WTC11 (cell line): ENCODE data around the gene FLT3. TPM values are rescaled to one million over a fixed set of nuclear protein-coding genes. Genes with fewer than 3 reads are reported as not detected.
"Not testable (repeated sequence)": the region's sequence is repeated elsewhere in the genome, so short reads cannot be mapped to it uniquely, and the experiment has no call there.

Experiments
- ATAC-seq: fragments of 200-7000 bp; cut with Tn5 transposase; 2 replicates; pipeline ENCODE4 v1.10.0; 2021; ENCODE audit warnings: mild to moderate bottlenecking, moderate library complexity
- CTCF ChIA-PET: fragments of 300-600 bp; sonication (Branson Sonifier 250); formaldehyde crosslinking; loops from one replicate; lab custom pipeline; 2021; ENCODE audit warnings: antibody characterized with exemption; lab: Charles Lee
- POLR2A ChIA-PET: fragments of 350-600 bp; sonication (Branson Sonifier 250); formaldehyde crosslinking; loops from one replicate; lab custom pipeline; 2021; ENCODE audit warnings: antibody characterized with exemption; lab: Charles Lee
- DNase-seq: peaks from one replicate; pipeline ENCODE4 v3.0.0; 2021; ENCODE audit warnings: low spot score
- H3K27ac Mint-ChIP-seq: 2 replicates; pipeline ENCODE4 v1.8.0; 2021; ENCODE audit warnings: mixed read lengths
- H3K27me3 Mint-ChIP-seq: 2 replicates; pipeline ENCODE4 v1.8.0; 2021; ENCODE audit warnings: low read depth, mild to moderate bottlenecking, moderate library complexity, mixed read lengths
- H3K36me3 Mint-ChIP-seq: 2 replicates; pipeline ENCODE4 v1.8.0; 2021; ENCODE audit warnings: mixed read lengths
- H3K4me1 Mint-ChIP-seq: 2 replicates; pipeline ENCODE4 v1.8.0; 2022; ENCODE audit warnings: mixed read lengths
- H3K4me3 Mint-ChIP-seq: 2 replicates; pipeline ENCODE4 v1.8.0; 2021; ENCODE audit warnings: mild to moderate bottlenecking, moderate library complexity, mixed read lengths
- H3K9me3 Mint-ChIP-seq: 2 replicates; pipeline ENCODE4 v1.8.0; 2021; ENCODE audit warnings: mixed read lengths
- CREM ChIP-seq: sonication (generic); formaldehyde crosslinking; IDR thresholded peaks from 2 replicates; pipeline ENCODE4 v1.8.1; 2022; ENCODE audit warnings: mild to moderate bottlenecking, missing genetic modification reagents, moderate library complexity
- ESRRA ChIP-seq: sonication (generic); formaldehyde crosslinking; IDR thresholded peaks from 2 replicates; pipeline ENCODE4 v1.8.1; 2022; ENCODE audit warnings: mild to moderate bottlenecking, missing genetic modification reagents, borderline replicate concordance
- FOXJ3 ChIP-seq: sonication (generic); formaldehyde crosslinking; IDR thresholded peaks from 2 replicates; pipeline ENCODE4 v1.9.0; 2021; ENCODE audit warnings: missing genetic modification reagents, mild to moderate bottlenecking, borderline replicate concordance
- GRHL2 ChIP-seq: fragments of 250-450 bp; sonication (Bioruptor Pico); IDR thresholded peaks from 2 replicates; pipeline ENCODE4 v1.8.0; 2022; ENCODE audit warnings: mild to moderate bottlenecking, moderate library complexity; ENCODE audit not compliant: insufficient replicate concordance, severe bottlenecking
- IRF2 ChIP-seq: sonication (generic); formaldehyde crosslinking; IDR thresholded peaks from 2 replicates; pipeline ENCODE4 v1.8.0; 2022; ENCODE audit warnings: low read depth, missing genetic modification reagents, borderline replicate concordance
- ZBTB21 ChIP-seq: sonication (generic); formaldehyde crosslinking; IDR thresholded peaks from 2 replicates; pipeline ENCODE4 v1.8.1; 2023; ENCODE audit warnings: mild to moderate bottlenecking, missing genetic modification reagents, borderline replicate concordance
- ZNF416 ChIP-seq: fragments of 250-450 bp; sonication (Bioruptor Pico); IDR thresholded peaks from 2 replicates; pipeline ENCODE4 v1.9.0; 2021; ENCODE audit warnings: mild to moderate bottlenecking, inconsistent platforms
- ZSCAN18 ChIP-seq: fragments of 250-450 bp; sonication (Bioruptor Pico); IDR thresholded peaks from 2 replicates; pipeline ENCODE4 v2.1.2; 2022; ENCODE audit warnings: mild to moderate bottlenecking, moderate library complexity
- total RNA-seq: library from RNA; stranded (reverse); gene quantifications from 3 replicates; pipeline ENCODE4 v1.2.3, GENCODE V29; 2021
- TF ChIP-seq, protein P1 (sequence below): sonication (generic); formaldehyde crosslinking; IDR thresholded peaks from 2 replicates; pipeline ENCODE4 v1.8.0; 2023; ENCODE audit warnings: mild to moderate bottlenecking, missing genetic modification reagents
- TF ChIP-seq, protein P2 (sequence below): sonication (generic); formaldehyde crosslinking; IDR thresholded peaks from 2 replicates; pipeline ENCODE4 v1.8.1; 2022; ENCODE audit warnings: missing genetic modification reagents, borderline replicate concordance
- TF ChIP-seq, protein P3 (sequence below): sonication (generic); formaldehyde crosslinking; IDR thresholded peaks from 2 replicates; pipeline ENCODE4 v1.8.1; 2023; ENCODE audit warnings: mild to moderate bottlenecking, moderate library complexity, missing genetic modification reagents
- TF ChIP-seq, protein P4 (sequence below): sonication (generic); formaldehyde crosslinking; IDR thresholded peaks from 2 replicates; pipeline ENCODE4 v1.8.1; 2023; ENCODE audit warnings: mild to moderate bottlenecking, missing genetic modification reagents, moderate library complexity
- TF ChIP-seq, protein P5 (sequence below): sonication (generic); formaldehyde crosslinking; IDR thresholded peaks from 2 replicates; pipeline ENCODE4 v1.8.1; 2023; ENCODE audit warnings: mild to moderate bottlenecking, missing genetic modification reagents, moderate library complexity

FLT3 gene
- total RNA-seq, 1 experiment from 2014 or later = 0.15 TPM

- TF ChIP-seq GRHL2 (CRISPR knock-in tag) = no peak
- no peak for TF ChIP-seq FOXJ3 (CRISPR knock-in tag)
- TF ChIP-seq ZSCAN18 (CRISPR knock-in tag) = no peak
- TF ChIP-seq, protein P1, sequence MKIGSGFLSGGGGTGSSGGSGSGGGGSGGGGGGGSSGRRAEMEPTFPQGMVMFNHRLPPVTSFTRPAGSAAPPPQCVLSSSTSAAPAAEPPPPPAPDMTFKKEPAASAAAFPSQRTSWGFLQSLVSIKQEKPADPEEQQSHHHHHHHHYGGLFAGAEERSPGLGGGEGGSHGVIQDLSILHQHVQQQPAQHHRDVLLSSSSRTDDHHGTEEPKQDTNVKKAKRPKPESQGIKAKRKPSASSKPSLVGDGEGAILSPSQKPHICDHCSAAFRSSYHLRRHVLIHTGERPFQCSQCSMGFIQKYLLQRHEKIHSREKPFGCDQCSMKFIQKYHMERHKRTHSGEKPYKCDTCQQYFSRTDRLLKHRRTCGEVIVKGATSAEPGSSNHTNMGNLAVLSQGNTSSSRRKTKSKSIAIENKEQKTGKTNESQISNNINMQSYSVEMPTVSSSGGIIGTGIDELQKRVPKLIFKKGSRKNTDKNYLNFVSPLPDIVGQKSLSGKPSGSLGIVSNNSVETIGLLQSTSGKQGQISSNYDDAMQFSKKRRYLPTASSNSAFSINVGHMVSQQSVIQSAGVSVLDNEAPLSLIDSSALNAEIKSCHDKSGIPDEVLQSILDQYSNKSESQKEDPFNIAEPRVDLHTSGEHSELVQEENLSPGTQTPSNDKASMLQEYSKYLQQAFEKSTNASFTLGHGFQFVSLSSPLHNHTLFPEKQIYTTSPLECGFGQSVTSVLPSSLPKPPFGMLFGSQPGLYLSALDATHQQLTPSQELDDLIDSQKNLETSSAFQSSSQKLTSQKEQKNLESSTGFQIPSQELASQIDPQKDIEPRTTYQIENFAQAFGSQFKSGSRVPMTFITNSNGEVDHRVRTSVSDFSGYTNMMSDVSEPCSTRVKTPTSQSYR (CRISPR knock-in tag) = no peak
- TF ChIP-seq CREM (CRISPR knock-in tag) = no peak
- TF ChIP-seq, protein P2, sequence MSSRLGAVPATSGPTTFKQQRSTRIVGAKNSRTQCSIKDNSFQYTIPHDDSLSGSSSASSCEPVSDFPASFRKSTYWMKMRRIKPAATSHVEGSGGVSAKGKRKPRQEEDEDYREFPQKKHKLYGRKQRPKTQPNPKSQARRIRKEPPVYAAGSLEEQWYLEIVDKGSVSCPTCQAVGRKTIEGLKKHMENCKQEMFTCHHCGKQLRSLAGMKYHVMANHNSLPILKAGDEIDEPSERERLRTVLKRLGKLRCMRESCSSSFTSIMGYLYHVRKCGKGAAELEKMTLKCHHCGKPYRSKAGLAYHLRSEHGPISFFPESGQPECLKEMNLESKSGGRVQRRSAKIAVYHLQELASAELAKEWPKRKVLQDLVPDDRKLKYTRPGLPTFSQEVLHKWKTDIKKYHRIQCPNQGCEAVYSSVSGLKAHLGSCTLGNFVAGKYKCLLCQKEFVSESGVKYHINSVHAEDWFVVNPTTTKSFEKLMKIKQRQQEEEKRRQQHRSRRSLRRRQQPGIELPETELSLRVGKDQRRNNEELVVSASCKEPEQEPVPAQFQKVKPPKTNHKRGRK (CRISPR knock-in tag) = no peak
- TF ChIP-seq ESRRA (CRISPR knock-in tag) = no peak
- DNase-seq (no peak), ATAC-seq (no peak)
- ChIA-PET POLR2A (no interaction called here), CTCF (no interaction called here)
- Mint-ChIP-seq H3K27ac (no peak overlapping the region), H3K27me3 (no peaks in the 10 kb centered on the region), H3K9me3 (no peaks in the 10 kb centered on the region), H3K4me1 (no peaks in the 10 kb centered on the region; the same call in 1 of the 2 replicates), H3K4me3 (no peak overlapping the region), H3K36me3 (no peaks in the 10 kb centered on the region)
These were observed 10.0 kb upstream of the FLT3 start for GRCh38 chr13:28110414-28110813.

DNA sequence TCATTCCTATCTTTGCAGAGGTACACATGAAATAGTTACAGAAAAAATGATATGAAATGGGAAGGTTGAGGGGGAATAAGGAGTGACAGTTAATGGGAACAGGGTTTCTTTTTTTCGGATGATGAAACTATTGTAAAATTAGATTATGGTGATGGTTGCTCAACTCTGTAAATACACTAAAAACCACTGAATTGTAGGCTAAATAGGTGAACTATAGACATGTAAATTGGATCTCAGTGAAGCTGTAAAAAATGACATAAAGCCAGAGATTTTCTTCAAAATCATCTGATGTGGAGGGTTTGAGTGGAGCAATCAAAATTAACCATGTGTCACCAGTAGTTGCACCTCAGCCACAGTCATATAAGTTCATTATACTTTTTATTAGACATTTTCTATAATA is 6.6 kb upstream of the FLT3 start:
- Mint-ChIP-seq H3K36me3 (no peaks in the 10 kb centered on the region), H3K4me3 (no peak overlapping the region), H3K27me3 (peaks cover 20% of the 10 kb centered on the region), H3K4me1 (no peaks in the 10 kb centered on the region; the same call in 1 of the 2 replicates), H3K27ac (no peak overlapping the region), H3K9me3 (no peaks in the 10 kb centered on the region)
- no peak for DNase-seq
- ATAC-seq = no peak
- CTCF ChIA-PET = no interaction called here
- TF ChIP-seq IRF2 (CRISPR knock-in tag) (no peak), ZBTB21 (CRISPR knock-in tag) (no peak), ZNF416 (CRISPR knock-in tag) (no peak)
- TF ChIP-seq, protein P3, sequence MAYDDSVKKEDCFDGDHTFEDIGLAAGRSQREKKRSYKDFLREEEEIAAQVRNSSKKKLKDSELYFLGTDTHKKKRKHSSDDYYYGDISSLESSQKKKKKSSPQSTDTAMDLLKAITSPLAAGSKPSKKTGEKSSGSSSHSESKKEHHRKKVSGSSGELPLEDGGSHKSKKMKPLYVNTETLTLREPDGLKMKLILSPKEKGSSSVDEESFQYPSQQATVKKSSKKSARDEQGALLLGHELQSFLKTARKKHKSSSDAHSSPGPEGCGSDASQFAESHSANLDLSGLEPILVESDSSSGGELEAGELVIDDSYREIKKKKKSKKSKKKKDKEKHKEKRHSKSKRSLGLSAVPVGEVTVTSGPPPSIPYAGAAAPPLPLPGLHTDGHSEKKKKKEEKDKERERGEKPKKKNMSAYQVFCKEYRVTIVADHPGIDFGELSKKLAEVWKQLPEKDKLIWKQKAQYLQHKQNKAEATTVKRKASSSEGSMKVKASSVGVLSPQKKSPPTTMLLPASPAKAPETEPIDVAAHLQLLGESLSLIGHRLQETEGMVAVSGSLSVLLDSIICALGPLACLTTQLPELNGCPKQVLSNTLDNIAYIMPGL (CRISPR knock-in tag) = no peak
- TF ChIP-seq, protein P4, sequence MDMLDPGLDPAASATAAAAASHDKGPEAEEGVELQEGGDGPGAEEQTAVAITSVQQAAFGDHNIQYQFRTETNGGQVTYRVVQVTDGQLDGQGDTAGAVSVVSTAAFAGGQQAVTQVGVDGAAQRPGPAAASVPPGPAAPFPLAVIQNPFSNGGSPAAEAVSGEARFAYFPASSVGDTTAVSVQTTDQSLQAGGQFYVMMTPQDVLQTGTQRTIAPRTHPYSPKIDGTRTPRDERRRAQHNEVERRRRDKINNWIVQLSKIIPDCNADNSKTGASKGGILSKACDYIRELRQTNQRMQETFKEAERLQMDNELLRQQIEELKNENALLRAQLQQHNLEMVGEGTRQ = no peak
- TF ChIP-seq, protein P5, sequence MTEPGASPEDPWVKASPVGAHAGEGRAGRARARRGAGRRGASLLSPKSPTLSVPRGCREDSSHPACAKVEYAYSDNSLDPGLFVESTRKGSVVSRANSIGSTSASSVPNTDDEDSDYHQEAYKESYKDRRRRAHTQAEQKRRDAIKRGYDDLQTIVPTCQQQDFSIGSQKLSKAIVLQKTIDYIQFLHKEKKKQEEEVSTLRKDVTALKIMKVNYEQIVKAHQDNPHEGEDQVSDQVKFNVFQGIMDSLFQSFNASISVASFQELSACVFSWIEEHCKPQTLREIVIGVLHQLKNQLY (CRISPR knock-in tag) = no peak
- POLR2A ChIA-PET = no interaction called here

DNA sequence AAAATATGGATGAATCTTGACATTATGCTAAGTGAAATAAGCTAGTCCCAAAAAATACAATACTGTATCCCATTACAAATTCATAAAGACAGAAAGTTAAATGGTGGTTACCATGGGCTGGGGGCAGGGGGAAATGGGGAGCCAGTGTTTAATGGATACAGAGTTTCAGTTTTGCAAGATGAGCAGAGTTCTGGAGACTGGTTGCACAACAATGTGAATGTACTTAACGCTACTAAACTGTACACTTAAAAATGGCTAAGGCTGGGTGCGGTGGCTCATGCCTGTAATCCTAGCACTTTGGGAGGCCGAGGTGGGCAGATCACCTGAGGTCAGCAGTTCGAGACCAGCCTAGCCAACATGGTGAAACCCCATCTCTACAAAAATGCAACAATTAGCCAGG is 1.5 kb upstream of the FLT3 start:
- H3K4me3 Mint-ChIP-seq, H3K27ac Mint-ChIP-seq, ATAC-seq, CTCF ChIA-PET, H3K36me3 Mint-ChIP-seq, DNase-seq, H3K9me3 Mint-ChIP-seq, H3K4me1 Mint-ChIP-seq: not testable (repeated sequence)
- H3K27me3 Mint-ChIP-seq = peaks cover 68% of the 10 kb centered on the region
- POLR2A ChIA-PET = interaction anchor here (0.7 kb wide), 1 partner anchor 36 kb away, joined by 3 read pairs; the partner anchor contains the start of gene PAN3
